Natural killer cell (primary cell): ENCODE data around the gene ARRDC3. TPM values are rescaled to one million over a fixed set of nuclear protein-coding genes. Genes with fewer than 3 reads are reported as not detected.
A peak's percentile ranks its signal among the peaks of the same experiment; 100 is the strongest.

Experiments used
- ATAC-seq, 3 donors: fragments of 150-1000 bp in 2 of 3; fragments of 200-7000 bp in 1 of 3; cut with Tn5 transposase; 1 replicate in 1 of 3; 2 replicates in 2 of 3; pipeline ENCODE4 v1.10.0; 2021; ENCODE audit warnings: mild to moderate bottlenecking in 2 of 3, moderate library complexity in 2 of 3
- DNase-seq, 2 donors: peaks; one replicate each; pipeline versions ENCODE4 v3.0.0 to v3.0.0-alpha.2; 2013 to 2021; ENCODE audit warnings: mixed read lengths in 1 of 2
- H3K27ac ChIP-seq: one replicate; pipeline ENCODE4 v1.5.1; 2013; ENCODE audit warnings: mild to moderate bottlenecking, low read length
- H3K27me3 ChIP-seq: one replicate; pipeline ENCODE4 v1.6.1; 2013; ENCODE audit warnings: low read length; ENCODE audit not compliant: control insufficient read depth, insufficient read depth
- H3K36me3 ChIP-seq: one replicate; pipeline ENCODE4 v1.6.1; 2013; ENCODE audit warnings: low read length; ENCODE audit not compliant: control insufficient read depth, insufficient read depth
- H3K4me1 ChIP-seq: one replicate; pipeline ENCODE4 v1.6.1; 2013; ENCODE audit warnings: low read length; ENCODE audit not compliant: control insufficient read depth, insufficient read depth
- H3K4me3 ChIP-seq: one replicate; pipeline ENCODE4 v1.5.1; 2013; ENCODE audit warnings: low read length
- H3K9me3 ChIP-seq: one replicate; pipeline ENCODE4 v1.6.1; 2013; ENCODE audit warnings: low read length; ENCODE audit not compliant: control insufficient read depth, insufficient read depth
- H3K27ac Mint-ChIP-seq, 2 donors: one replicate each; pipeline ENCODE4 v1.8.0; 2022; ENCODE audit warnings: mild to moderate bottlenecking in 2 of 2, mixed read lengths in 2 of 2, moderate library complexity in 1 of 2
- H3K27me3 Mint-ChIP-seq, 2 donors: one replicate each; pipeline ENCODE4 v1.8.0; 2022; ENCODE audit warnings: low read depth in 2 of 2, mixed read lengths in 2 of 2
- H3K36me3 Mint-ChIP-seq: one replicate; pipeline ENCODE4 v1.8.0; 2022; ENCODE audit warnings: mixed read lengths
- H3K4me1 Mint-ChIP-seq, 2 donors: one replicate each; pipeline ENCODE4 v1.8.0; 2022; ENCODE audit warnings: mixed read lengths in 2 of 2
- H3K4me3 Mint-ChIP-seq: one replicate; pipeline ENCODE4 v1.8.0; 2022; ENCODE audit warnings: mild to moderate bottlenecking, moderate library complexity, mixed read lengths
- H3K9me3 Mint-ChIP-seq, 2 donors: one replicate each; pipeline ENCODE4 v1.8.0; 2022; ENCODE audit warnings: mixed read lengths in 2 of 2
- CTCF ChIP-seq: fragments of 200-600 bp; IDR thresholded peaks from one replicate; pipeline ENCODE4 v1.8.0; 2022; ENCODE audit warnings: antibody characterized with exemption
- WGBS: methylation state at CpG from one replicate; pipeline ENCODE4 v1.1.7; 2013; ENCODE audit warnings: missing lambda C conversion rate; ENCODE audit not compliant: insufficient coverage; 5-methylcytosine and 5-hydroxymethylcytosine counted together
- intact Hi-C: fragments of 100-400 bp; cut with micrococcal nuclease; formaldehyde crosslinking; loops from one replicate; pipeline ENCODE4 v1.14.2; 2022
- total RNA-seq, 4 donors: library from RNA; stranded (reverse); fragments of 120-200 nt in 1 of 4; gene quantifications; one replicate each; pipeline versions ENCODE4 v1.2.3 to v1.2.4, GENCODE V29; 2013 to 2022

The ARRDC3 gene
- total RNA-seq, 3 donors from 2014 or later (not counting 1 experiment from before 2014, with no cell fraction given): 117 to 375 (median 133) TPM

GRCh38 chr5:91361790-91362189 lies 21.3 kb downstream of the ARRDC3 start:
- peaks cover 3 to 5% of the 10 kb centered on the region in 2 donors for H3K9me3 Mint-ChIP-seq
- H3K4me3 ChIP-seq: no peak overlapping the region
- no peak for DNase-seq
- peak overlapping the region in 1 of 2 donors; percentile 55 for H3K27ac Mint-ChIP-seq
- no peak for ATAC-seq
- H3K36me3 ChIP-seq: no peaks in the 10 kb centered on the region
- H3K4me1 Mint-ChIP-seq: peaks cover 10 to 13% of the 10 kb centered on the region in 2 donors
- no peaks in the 10 kb centered on the region for H3K27me3 ChIP-seq
- peaks cover 8% of the 10 kb centered on the region for H3K36me3 Mint-ChIP-seq
- peak overlapping the region; percentile 36 for H3K4me3 Mint-ChIP-seq
- TF ChIP-seq CTCF: no peak
- peaks cover 0 to 7% of the 10 kb centered on the region in 2 donors for H3K27me3 Mint-ChIP-seq
- intact Hi-C loops: no loop called here
- WGBS: 88% methylated on average over 2 of the region's 3 CpGs
- peaks cover 4% of the 10 kb centered on the region for H3K9me3 ChIP-seq
- H3K27ac ChIP-seq: peak overlapping the region; percentile 16
- H3K4me1 ChIP-seq: no peaks in the 10 kb centered on the region

- Mint-ChIP-seq H3K27ac (peak overlapping the region; percentile 35 to 55), H3K27me3 (peaks cover 0 to 7% of the 10 kb centered on the region in 2 donors), H3K9me3 (peaks cover 3 to 5% of the 10 kb centered on the region in 2 donors), H3K36me3 (peaks cover 8% of the 10 kb centered on the region), H3K4me1 (peaks cover 10 to 13% of the 10 kb centered on the region in 2 donors), H3K4me3 (peak overlapping the region; percentile 36)
- intact Hi-C loops: no loop called here
- Histone ChIP-seq H3K27ac (peak overlapping the region; percentile 16), H3K27me3 (no peaks in the 10 kb centered on the region), H3K4me1 (no peaks in the 10 kb centered on the region), H3K36me3 (no peaks in the 10 kb centered on the region), H3K9me3 (peaks cover 4% of the 10 kb centered on the region), H3K4me3 (no peak overlapping the region)
- no peak for TF ChIP-seq CTCF
- peak in 1 of 2 donors; percentile 46 for DNase-seq
- peak in 2 of 3 donors; percentile 32 to 34 for ATAC-seq
- 38% methylated on average over 5 of the region's 6 CpGs for WGBS
Observed at GRCh38 chr5:91361055-91361701, 21.9 kb downstream of the ARRDC3 start.

- Mint-ChIP-seq H3K9me3 (peaks cover 3 to 5% of the 10 kb centered on the region in 2 donors), H3K27me3 (peaks cover 0 to 7% of the 10 kb centered on the region in 2 donors), H3K36me3 (peaks cover 8% of the 10 kb centered on the region), H3K27ac (no peak overlapping the region), H3K4me3 (no peak overlapping the region), H3K4me1 (peaks cover 10 to 13% of the 10 kb centered on the region in 2 donors)
- ATAC-seq: no peak
- Histone ChIP-seq H3K36me3 (no peaks in the 10 kb centered on the region), H3K27me3 (no peaks in the 10 kb centered on the region), H3K27ac (no peak overlapping the region), H3K9me3 (peaks cover 4% of the 10 kb centered on the region), H3K4me3 (no peak overlapping the region), H3K4me1 (no peaks in the 10 kb centered on the region)
- no peak for TF ChIP-seq CTCF
- 91% methylated on average over 3 of the region's 4 CpGs for WGBS
- no peak for DNase-seq
- intact Hi-C loops: no loop called here
Observed at GRCh38 chr5:91359962-91360609, 23.0 kb downstream of the ARRDC3 start.
